Neural progenitor cell (in vitro differentiated cells): ENCODE measurements around the gene RALGAPA1.
"Not testable (repeated sequence)": the region's sequence is repeated elsewhere in the genome, so short reads cannot be mapped to it uniquely, and the experiment has no call there.

Source experiments
- CTCF ChIP-seq: fragments of 200-600 bp; sonication (generic); IDR thresholded peaks from 2 replicates; pipeline ENCODE4 v1.5.1; 2017; ENCODE audit warnings: antibody characterized with exemption, mild to moderate bottlenecking
- EZH2phosphoT487 ChIP-seq: fragments of 200-600 bp; sonication (generic); IDR thresholded peaks from 2 replicates; pipeline ENCODE4 v1.6.1; 2017; ENCODE audit warnings: antibody characterized with exemption

- TF ChIP-seq CTCF, EZH2phosphoT487: not testable (repeated sequence)
These were observed 125.4 kb downstream of the RALGAPA1 start for GRCh38 chr14:35683688-35684087.
